Osteoblast (primary cell): ENCODE data around the gene TWF1. TPM values are rescaled to one million over a fixed set of nuclear protein-coding genes. Genes with fewer than 3 reads are reported as not detected.

ENCODE experiments used
- DNase-seq: peaks from one replicate; pipeline ENCODE4 v3.0.0; 2011; ENCODE audit warnings: low spot score, mixed read lengths; ENCODE audit not compliant: insufficient read length; ENCODE audit errors: missing footprints
- H2AFZ ChIP-seq: 2 replicates; pipeline ENCODE4 v1.6.0; 2011; ENCODE audit warnings: mild to moderate bottlenecking, low read length
- H3K27ac ChIP-seq: 2 replicates; pipeline ENCODE4 v1.5.1; 2011; ENCODE audit warnings: mild to moderate bottlenecking, low read depth, low read length, moderate library complexity
- H3K27me3 ChIP-seq: 2 replicates; pipeline ENCODE4 v1.6.0; 2012; ENCODE audit warnings: mild to moderate bottlenecking, control low read depth, inconsistent platforms, low read length, moderate library complexity; ENCODE audit not compliant: insufficient read depth
- H3K36me3 ChIP-seq: 2 replicates; pipeline ENCODE4 v1.5.1; 2011; ENCODE audit warnings: mild to moderate bottlenecking, low read length, control low read depth, moderate library complexity; ENCODE audit not compliant: insufficient read depth
- H3K4me1 ChIP-seq: 2 replicates; pipeline ENCODE4 v1.5.1; 2011; ENCODE audit warnings: mild to moderate bottlenecking, low read length, control low read depth, moderate library complexity; ENCODE audit not compliant: insufficient read depth
- H3K4me2 ChIP-seq: 2 replicates; pipeline ENCODE4 v1.6.0; 2011; ENCODE audit warnings: mild to moderate bottlenecking, low read length; ENCODE audit not compliant: insufficient read depth
- H3K4me3 ChIP-seq: fragments of 200-600 bp; sonication (generic); 3 replicates; pipeline ENCODE4 v1.5.1; 2012; ENCODE audit warnings: mild to moderate bottlenecking, low read length, inconsistent platforms; ENCODE audit not compliant: insufficient read depth
- H3K79me2 ChIP-seq: 2 replicates; pipeline ENCODE4 v1.6.0; 2012; ENCODE audit warnings: mild to moderate bottlenecking, low read length, control low read depth, inconsistent platforms; ENCODE audit not compliant: insufficient read depth
- H3K9me3 ChIP-seq: 2 replicates; pipeline ENCODE4 v1.5.1; 2011; ENCODE audit warnings: low read depth, low read length, control low read depth
- H4K20me1 ChIP-seq: 2 replicates; pipeline ENCODE4 v1.6.0; 2012; ENCODE audit warnings: mild to moderate bottlenecking, low read length, control low read depth; ENCODE audit not compliant: insufficient read depth
- total RNA-seq: library from RNA; depleted of rRNA; stranded (reverse); fragments of >200 nt; gene quantifications from 2 replicates; pipeline ENCODE4 v1.2.3, GENCODE V29; 2012
- TF ChIP-seq, protein P1 (sequence below): IDR thresholded peaks from 2 replicates; pipeline ENCODE4 v1.5.1; 2011; ENCODE audit warnings: mild to moderate bottlenecking, low read depth, low read length, moderate library complexity; ENCODE audit errors: extremely low read depth

The TWF1 gene
- total RNA-seq, 1 donor: 180 TPM

DNA sequence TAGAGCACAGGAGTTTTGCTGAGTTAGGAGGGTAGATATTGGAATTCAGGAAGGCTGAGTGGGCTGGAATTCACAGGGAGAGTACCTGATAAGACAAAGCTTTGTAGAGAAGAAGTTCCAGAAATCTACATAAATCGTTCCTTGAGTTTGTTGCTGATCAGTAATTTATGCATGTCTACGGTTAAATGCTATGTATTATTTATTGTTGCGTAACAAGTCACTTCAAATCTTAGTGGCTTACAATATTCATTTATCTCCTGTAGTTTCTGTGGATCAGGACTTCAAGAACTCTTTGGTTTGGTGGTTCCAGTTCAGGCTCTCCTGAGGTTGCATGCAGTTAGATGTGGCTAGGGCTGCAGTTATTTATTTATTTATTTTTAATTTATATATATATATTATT, 55.3 kb downstream of the TWF1 start:
- H3K4me1 ChIP-seq: no peaks in the 10 kb centered on the region
- no peak for DNase-seq
- H3K4me3 ChIP-seq: no peak overlapping the region
- H3K9me3 ChIP-seq: no peaks in the 10 kb centered on the region
- peaks cover 19% of the 10 kb centered on the region for H3K36me3 ChIP-seq
- H3K4me2 ChIP-seq: no peak overlapping the region
- H2AFZ ChIP-seq: no peak overlapping the region
- TF ChIP-seq, protein P1, sequence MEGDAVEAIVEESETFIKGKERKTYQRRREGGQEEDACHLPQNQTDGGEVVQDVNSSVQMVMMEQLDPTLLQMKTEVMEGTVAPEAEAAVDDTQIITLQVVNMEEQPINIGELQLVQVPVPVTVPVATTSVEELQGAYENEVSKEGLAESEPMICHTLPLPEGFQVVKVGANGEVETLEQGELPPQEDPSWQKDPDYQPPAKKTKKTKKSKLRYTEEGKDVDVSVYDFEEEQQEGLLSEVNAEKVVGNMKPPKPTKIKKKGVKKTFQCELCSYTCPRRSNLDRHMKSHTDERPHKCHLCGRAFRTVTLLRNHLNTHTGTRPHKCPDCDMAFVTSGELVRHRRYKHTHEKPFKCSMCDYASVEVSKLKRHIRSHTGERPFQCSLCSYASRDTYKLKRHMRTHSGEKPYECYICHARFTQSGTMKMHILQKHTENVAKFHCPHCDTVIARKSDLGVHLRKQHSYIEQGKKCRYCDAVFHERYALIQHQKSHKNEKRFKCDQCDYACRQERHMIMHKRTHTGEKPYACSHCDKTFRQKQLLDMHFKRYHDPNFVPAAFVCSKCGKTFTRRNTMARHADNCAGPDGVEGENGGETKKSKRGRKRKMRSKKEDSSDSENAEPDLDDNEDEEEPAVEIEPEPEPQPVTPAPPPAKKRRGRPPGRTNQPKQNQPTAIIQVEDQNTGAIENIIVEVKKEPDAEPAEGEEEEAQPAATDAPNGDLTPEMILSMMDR: no peak
- H3K27me3 ChIP-seq: no peaks in the 10 kb centered on the region
- H4K20me1 ChIP-seq: no peaks in the 10 kb centered on the region
- no peak overlapping the region for H3K27ac ChIP-seq
- peaks cover 22% of the 10 kb centered on the region for H3K79me2 ChIP-seq

DNA sequence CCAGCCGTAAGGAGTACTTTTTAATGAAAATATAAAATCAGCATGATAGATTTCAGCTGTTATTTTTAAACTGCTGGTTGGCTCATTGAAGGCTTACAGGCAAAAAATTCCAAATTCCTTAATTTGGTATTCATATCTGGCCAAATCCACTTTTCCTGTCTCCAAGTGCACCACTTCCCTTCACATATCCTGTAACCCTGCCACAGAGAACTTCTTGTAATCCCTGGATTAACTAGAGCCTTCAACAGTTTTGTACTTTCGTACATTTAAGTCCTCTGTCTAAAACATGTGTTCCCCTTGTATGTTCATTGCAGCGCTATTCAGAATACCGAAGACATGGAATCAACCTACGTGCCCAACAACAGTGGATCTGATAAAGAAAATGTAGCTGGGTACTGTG, 57.1 kb downstream of the TWF1 start:
- Histone ChIP-seq H3K27ac (no peak overlapping the region), H3K27me3 (no peaks in the 10 kb centered on the region), H4K20me1 (no peaks in the 10 kb centered on the region), H3K36me3 (peaks cover 29% of the 10 kb centered on the region), H2AFZ (no peak overlapping the region), H3K9me3 (peaks cover 2% of the 10 kb centered on the region), H3K4me3 (no peak overlapping the region), H3K4me2 (no peak overlapping the region), H3K4me1 (no peaks in the 10 kb centered on the region), H3K79me2 (peaks cover 15% of the 10 kb centered on the region)
- TF ChIP-seq, protein P1: no peak
- no peak for DNase-seq

DNA sequence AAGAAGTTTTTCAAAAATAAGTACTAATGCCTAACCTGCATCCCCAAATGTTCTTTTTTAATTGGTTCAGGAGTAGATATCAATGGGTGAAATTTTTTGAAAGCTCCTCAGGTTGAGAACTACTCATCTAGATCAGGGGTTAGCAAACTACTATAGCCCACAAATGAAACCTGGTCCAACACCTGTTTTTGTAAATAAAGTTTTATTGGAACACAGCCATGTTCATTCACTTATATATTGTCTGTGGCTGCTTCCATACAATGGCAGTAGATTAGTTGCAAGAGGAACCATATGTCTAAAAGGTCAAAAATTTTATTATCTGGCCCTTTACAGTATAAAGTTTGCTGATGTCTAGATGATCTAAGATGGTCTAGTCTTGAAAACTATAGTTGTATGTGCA, 61.3 kb downstream of the TWF1 start:
- Histone ChIP-seq H3K36me3 (peaks cover 25% of the 10 kb centered on the region), H3K4me2 (no peak overlapping the region), H4K20me1 (no peaks in the 10 kb centered on the region), H3K4me1 (peaks cover 29% of the 10 kb centered on the region), H2AFZ (no peak overlapping the region), H3K27me3 (no peaks in the 10 kb centered on the region), H3K4me3 (no peak overlapping the region), H3K79me2 (peaks cover 5% of the 10 kb centered on the region), H3K9me3 (peaks cover 2% of the 10 kb centered on the region), H3K27ac (no peak overlapping the region)
- TF ChIP-seq, protein P1: no peak
- DNase-seq: no peak

Other genes starting within 250 kb of the TWF1 start
- gene PUS7L, start 47.5 kb downstream of the TWF1 start, total RNA-seq: 18.9 and 20.6 TPM in 2 replicates
- gene IRAK4, start 47.4 kb downstream of the TWF1 start, total RNA-seq: 27.9 and 38.9 TPM in 2 replicates
- 20.6 and 22.4 TPM in 2 replicates for gene TMEM117, start 29.8 kb upstream of the TWF1 start, total RNA-seq